B cell (primary cell): ENCODE results near the gene OR52I1.

Experiments
- CTCF ChIP-seq: fragments of 200-600 bp; IDR thresholded peaks from one replicate; pipeline ENCODE4 v1.8.0; 2022; ENCODE audit warnings: antibody characterized with exemption, mild to moderate bottlenecking
- EZH2 ChIP-seq: IDR thresholded peaks from 2 replicates; pipeline ENCODE4 v1.6.1; 2012; ENCODE audit warnings: borderline replicate concordance, low read depth, mild to moderate bottlenecking, moderate library complexity, low read length; ENCODE audit not compliant: insufficient read depth, poor library complexity, severe bottlenecking

GRCh38 chr11:4544891-4545290 is 48.9 kb upstream of the OR52I1 start, which contains the start of gene OR52M1:
- TF ChIP-seq CTCF (no peak), EZH2 (no peak)
